B cell (primary cell): ENCODE measurements around the gene GPATCH11. TPM values are rescaled to one million over a fixed set of nuclear protein-coding genes. Genes with fewer than 3 reads are reported as not detected.

Experiments used
- ATAC-seq: fragments of 200-7000 bp; cut with Tn5 transposase; one replicate; pipeline ENCODE4 v1.10.0; 2021; ENCODE audit warnings: low read depth, mild to moderate bottlenecking, moderate number of reproducible peaks, moderate library complexity
- CTCF ChIA-PET: fragments of 350-600 bp; sonication (Branson Sonifier 250); formaldehyde crosslinking; loops from one replicate; lab custom pipeline; 2021; ENCODE audit warnings: antibody characterized with exemption, inconsistent platforms; lab: Charles Lee
- POLR2A ChIA-PET: fragments of 350-600 bp; sonication (Branson Sonifier 250); formaldehyde crosslinking; loops from one replicate; lab custom pipeline; 2021; ENCODE audit warnings: antibody characterized with exemption; lab: Charles Lee
- DNase-seq: peaks from one replicate; pipeline ENCODE4 v3.0.0; 2013
- H2AFZ ChIP-seq: 2 replicates; pipeline ENCODE4 v1.6.1; 2012; ENCODE audit warnings: mild to moderate bottlenecking, low read depth, low read length; ENCODE audit not compliant: insufficient read depth, poor library complexity, severe bottlenecking
- H3K27ac ChIP-seq, 2 donors: 1 replicate in 1 of 2; 2 replicates in 1 of 2; pipeline ENCODE4 v1.5.1; 2012 to 2013; ENCODE audit warnings: low read length in 2 of 2, mild to moderate bottlenecking in 2 of 2, moderate library complexity in 1 of 2
- H3K27me3 ChIP-seq, 4 experiments: fragments of 200-600 bp in 1 of 4; sonication (generic) in 1 of 4; replicated peaks in 1 of 4; 1 replicate in 2 of 4; 2 replicates in 2 of 4; pipeline versions ENCODE4 v1.6.1 to v1.7.0; 2013 to 2016; ENCODE audit warnings: low read length in 3 of 4, mild to moderate bottlenecking in 2 of 4, mixed read lengths in 1 of 4, moderate library complexity in 1 of 4; ENCODE audit not compliant: insufficient read depth in 4 of 4, control insufficient read depth in 3 of 4; ENCODE audit errors: control extremely low read depth in 1 of 4
- H3K36me3 ChIP-seq, 2 experiments: replicated peaks in 1 of 2; 1 replicate in 1 of 2; 2 replicates in 1 of 2; pipeline versions ENCODE4 v1.6.1 to v1.7.1; 2013; ENCODE audit warnings: low read length in 1 of 2; ENCODE audit not compliant: insufficient read depth in 2 of 2, control insufficient read depth in 1 of 2; ENCODE audit errors: control extremely low read depth in 1 of 2, extremely low read depth in 1 of 2
- H3K4me1 ChIP-seq, 2 donors: fragments of 200-600 bp in 1 of 2; sonication (generic) in 1 of 2; 1 replicate in 1 of 2; 2 replicates in 1 of 2; pipeline versions ENCODE4 v1.5.1 to v1.6.1; 2013 to 2017; ENCODE audit warnings: low read length in 2 of 2; ENCODE audit not compliant: control insufficient read depth in 2 of 2, insufficient read depth in 2 of 2
- H3K4me2 ChIP-seq: replicated peaks from 2 replicates; pipeline ENCODE3; 2012; ENCODE audit warnings: mild to moderate bottlenecking, low read depth, low read length; ENCODE audit not compliant: poor library complexity, severe bottlenecking
- H3K4me3 ChIP-seq, 5 experiments: fragments of 200-600 bp in 1 of 5; sonication (generic) in 1 of 5; 1 replicate in 3 of 5; 2 replicates in 2 of 5; pipeline versions ENCODE4 v1.5.1 to v1.7.0; 2011 to 2016; ENCODE audit warnings: low read length in 4 of 5, mild to moderate bottlenecking in 4 of 5, low read depth in 2 of 5, control low read depth in 1 of 5, moderate library complexity in 1 of 5; ENCODE audit not compliant: insufficient read depth in 1 of 5; ENCODE audit errors: control extremely low read depth in 1 of 5, extremely low read depth in 1 of 5
- H3K79me2 ChIP-seq: fragments of 200-600 bp; sonication (generic); one replicate; pipeline ENCODE4 v1.6.0; 2016; ENCODE audit warnings: low read length; ENCODE audit not compliant: control insufficient read depth, insufficient read depth
- H3K9ac ChIP-seq: fragments of 200-600 bp; sonication (generic); 2 replicates; pipeline ENCODE4 v1.6.1; 2017; ENCODE audit warnings: mild to moderate bottlenecking, low read length, moderate library complexity
- H3K9me3 ChIP-seq, 3 donors: one replicate each; pipeline versions ENCODE4 v1.6.1 to v1.7.1; 2013; ENCODE audit warnings: low read length in 2 of 3; ENCODE audit not compliant: control insufficient read depth in 2 of 3, insufficient read depth in 1 of 3; ENCODE audit errors: control extremely low read depth in 1 of 3
- H4K20me1 ChIP-seq: 2 replicates; pipeline ENCODE4 v1.6.0; 2012; ENCODE audit warnings: mild to moderate bottlenecking, low read length; ENCODE audit not compliant: insufficient read depth, control insufficient read depth, poor library complexity, severe bottlenecking
- H3K27ac Mint-ChIP-seq: one replicate; pipeline ENCODE4 v1.8.0; 2021; ENCODE audit warnings: mixed read lengths
- H3K27me3 Mint-ChIP-seq: one replicate; pipeline ENCODE4 v1.8.0; 2021; ENCODE audit warnings: mixed read lengths
- H3K4me1 Mint-ChIP-seq: one replicate; pipeline ENCODE4 v1.8.0; 2021; ENCODE audit warnings: mixed read lengths
- H3K4me3 Mint-ChIP-seq: one replicate; pipeline ENCODE4 v1.8.0; 2021; ENCODE audit warnings: mixed read lengths
- H3K9me3 Mint-ChIP-seq: one replicate; pipeline ENCODE4 v1.8.0; 2022; ENCODE audit warnings: mixed read lengths; ENCODE audit not compliant: insufficient read depth
- CTCF ChIP-seq: fragments of 200-600 bp; IDR thresholded peaks from one replicate; pipeline ENCODE4 v1.8.0; 2022; ENCODE audit warnings: antibody characterized with exemption, mild to moderate bottlenecking
- EZH2 ChIP-seq: IDR thresholded peaks from 2 replicates; pipeline ENCODE4 v1.6.1; 2012; ENCODE audit warnings: borderline replicate concordance, low read depth, mild to moderate bottlenecking, moderate library complexity, low read length; ENCODE audit not compliant: insufficient read depth, poor library complexity, severe bottlenecking
- WGBS: methylation state at CpG from one replicate; pipeline ENCODE4 v1.1.5; 2013; ENCODE audit warnings: missing lambda C conversion rate; ENCODE audit not compliant: insufficient coverage; 5-methylcytosine and 5-hydroxymethylcytosine counted together
- intact Hi-C: fragments of 100-400 bp; cut with micrococcal nuclease; formaldehyde crosslinking; loops from one replicate; pipeline ENCODE4 v1.10.0; 2022
- polyA plus RNA-seq: library from polyadenylated mRNA; depleted of rRNA; stranded (reverse); fragments of >200 nt; gene quantifications from 2 replicates; pipeline ENCODE4 v1.2.3, GENCODE V29; 2012
- total RNA-seq, 2 donors: library from RNA; stranded (reverse); fragments of 120-200 nt in 1 of 2; gene quantifications; 1 replicate in 1 of 2; 2 replicates in 1 of 2; pipeline versions ENCODE4 v1.2.3 to v1.2.4, GENCODE V29; 2013 to 2022

The GPATCH11 gene
- total and polyA plus RNA-seq, 2 donors (not counting 1 experiment from before 2014, with no cell fraction given) = 9.6 to 18.2 TPM

GRCh38 chr2:37070931-37071330 lies 13.4 kb upstream of the GPATCH11 start:
- H3K9ac ChIP-seq = no peak overlapping the region
- H2AFZ ChIP-seq = no peak overlapping the region
- peaks cover 40% of the 10 kb centered on the region for H4K20me1 ChIP-seq
- H3K4me2 ChIP-seq = no peak overlapping the region
- no peak for ATAC-seq
- ChIA-PET POLR2A (no interaction called here), CTCF (no interaction called here)
- Mint-ChIP-seq H3K9me3 (no peaks in the 10 kb centered on the region), H3K27ac (no peak overlapping the region), H3K4me1 (peaks cover 18% of the 10 kb centered on the region), H3K4me3 (no peak overlapping the region), H3K27me3 (no peaks in the 10 kb centered on the region)
- H3K4me3 ChIP-seq = no peak overlapping the region
- WGBS = no CpG with 5 or more reads among the region's 2 CpGs
- H3K4me1 ChIP-seq = peaks cover 6% of the 10 kb centered on the region in 2 donors
- peaks cover 0 to 2% (median 0%) of the 10 kb centered on the region in 3 donors for H3K9me3 ChIP-seq
- DNase-seq = no peak
- no peak overlapping the region for H3K27ac ChIP-seq
- H3K27me3 ChIP-seq = no peaks in the 10 kb centered on the region
- intact Hi-C loops = no loop called here
- peaks cover 54% of the 10 kb centered on the region for H3K79me2 ChIP-seq
- TF ChIP-seq EZH2 (no peak), CTCF (no peak)
- peaks cover 11 to 86% of the 10 kb centered on the region in 2 experiments for H3K36me3 ChIP-seq

DNA sequence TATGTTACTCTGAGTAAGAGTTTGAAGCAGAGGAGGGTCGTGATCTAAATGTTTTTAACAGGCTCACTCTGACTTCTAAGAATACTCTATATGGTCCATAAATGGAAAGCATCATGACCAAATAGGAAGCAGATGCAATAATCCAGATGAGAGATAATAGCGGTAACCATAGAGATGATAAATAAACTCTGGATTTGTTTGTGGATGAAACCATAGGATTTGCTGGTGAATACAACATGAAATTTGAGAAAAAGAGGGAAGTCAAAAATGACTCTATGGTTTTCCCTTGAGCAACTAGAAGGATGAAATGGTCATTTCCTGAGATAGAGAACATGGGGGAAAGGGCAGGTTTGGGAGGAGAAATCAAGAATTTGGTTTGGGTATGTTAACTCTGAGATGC lies 4.1 kb upstream of the GPATCH11 start:
- Histone ChIP-seq H3K9me3 (peaks cover 0 to 2% (median 0%) of the 10 kb centered on the region in 3 donors), H3K27me3 (no peaks in the 10 kb centered on the region), H3K27ac (peak overlapping the region; percentile 41 to 80), H3K4me3 (peak overlapping the region in 3 of 5 experiments; percentile 18 to 28 (median 23)), H4K20me1 (no peaks in the 10 kb centered on the region), H3K79me2 (peaks cover 79% of the 10 kb centered on the region), H3K36me3 (peaks cover 19 to 64% of the 10 kb centered on the region in 2 experiments), H2AFZ (no peak overlapping the region), H3K4me2 (peak overlapping the region; percentile 65), H3K9ac (peak overlapping the region; percentile 34), H3K4me1 (peaks cover 44% of the 10 kb centered on the region in 2 donors)
- CTCF ChIA-PET = no interaction called here
- no peaks in the 10 kb centered on the region for H3K27me3 Mint-ChIP-seq
- H3K4me1 Mint-ChIP-seq = peaks cover 55% of the 10 kb centered on the region
- intact Hi-C loops = loop anchor here (5.0 kb wide), 3 partner anchors 68 to 312 kb away; no protein-coding TSS in a partner anchor
- ATAC-seq (no peak), DNase-seq (no peak)
- no peak for TF ChIP-seq CTCF
- H3K9me3 Mint-ChIP-seq = no peaks in the 10 kb centered on the region
- H3K4me3 Mint-ChIP-seq = peak overlapping the region; percentile 59
- peak overlapping the region; percentile 89 for H3K27ac Mint-ChIP-seq
- 83% methylated on average over 1 of the region's 2 CpGs for WGBS
- POLR2A ChIA-PET = no interaction called here
